ENCODE data around the gene TTLL11.

Gene TTLL11

DNA sequence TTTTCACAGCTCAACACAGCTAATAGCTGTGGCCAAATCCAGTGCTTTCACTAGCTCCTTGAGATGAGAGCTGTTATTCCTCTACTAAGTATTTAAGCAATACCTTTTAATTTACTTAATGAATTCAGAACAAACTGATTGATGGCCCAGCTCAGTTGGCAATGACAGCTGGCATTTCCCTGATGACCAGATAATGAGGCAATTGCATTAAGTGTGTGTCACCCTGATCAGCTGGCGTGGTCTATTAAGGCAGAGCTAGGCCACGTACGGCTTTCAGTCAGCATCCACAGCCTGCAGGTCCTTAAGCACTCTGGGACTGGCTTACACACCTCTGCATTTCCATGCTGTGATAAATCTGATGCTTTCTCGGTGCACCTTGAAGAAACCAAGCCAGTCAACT lies 34.4 kb downstream of the TTLL11 start:
- H3K4me3 ChIP-seq (ENCODE audit: low read length), result no peak overlapping the region
- DNase-seq (ENCODE audit: low read depth, low spot score), result no peak

DNA sequence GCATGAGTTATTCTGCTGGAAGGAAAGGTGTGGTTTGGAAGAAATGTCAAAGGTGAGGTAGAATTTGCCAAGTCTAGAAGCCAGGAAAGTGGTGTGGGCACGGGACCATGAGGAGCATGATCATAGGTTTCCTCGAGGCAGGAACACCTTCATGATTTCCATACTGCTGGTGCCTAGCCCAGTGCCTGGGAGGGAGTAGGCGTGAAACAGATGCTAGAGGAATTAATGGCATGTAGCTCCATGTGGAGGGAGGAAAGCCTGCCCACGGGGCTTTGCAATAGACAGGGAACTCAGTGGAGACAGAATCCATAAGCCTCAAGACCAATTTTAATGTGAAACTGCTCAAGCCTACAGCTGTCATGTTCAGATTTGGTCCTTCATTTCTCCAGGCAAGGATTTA lies 35.1 kb downstream of the TTLL11 start:
- no peak for DNase-seq (ENCODE audit: low read depth, low spot score)
- no peak overlapping the region for H3K4me3 ChIP-seq (ENCODE audit: low read length)

DNA sequence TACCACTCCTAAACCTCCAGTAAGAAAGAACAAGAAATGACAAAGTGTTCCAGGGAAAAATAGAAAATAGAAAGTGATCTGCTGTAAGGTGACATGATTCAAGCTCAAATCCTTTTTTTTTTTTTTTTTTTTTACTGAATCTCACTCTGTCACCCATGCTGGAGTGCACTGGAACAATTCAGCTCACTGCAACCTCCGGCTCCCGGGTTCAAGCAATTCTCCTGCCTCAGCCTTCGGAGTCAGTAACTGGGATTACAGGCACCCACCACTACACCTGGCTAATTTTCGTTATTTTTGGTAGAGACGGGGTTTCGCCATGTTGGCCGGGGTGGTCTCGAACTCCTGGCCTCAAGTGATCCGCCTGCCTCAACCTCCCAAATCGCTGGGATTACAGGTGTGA lies 35.9 kb downstream of the TTLL11 start:
- no peak for DNase-seq (ENCODE audit: low read depth, low spot score)
- H3K4me3 ChIP-seq (ENCODE audit: low read length), result no peak overlapping the region

DNA sequence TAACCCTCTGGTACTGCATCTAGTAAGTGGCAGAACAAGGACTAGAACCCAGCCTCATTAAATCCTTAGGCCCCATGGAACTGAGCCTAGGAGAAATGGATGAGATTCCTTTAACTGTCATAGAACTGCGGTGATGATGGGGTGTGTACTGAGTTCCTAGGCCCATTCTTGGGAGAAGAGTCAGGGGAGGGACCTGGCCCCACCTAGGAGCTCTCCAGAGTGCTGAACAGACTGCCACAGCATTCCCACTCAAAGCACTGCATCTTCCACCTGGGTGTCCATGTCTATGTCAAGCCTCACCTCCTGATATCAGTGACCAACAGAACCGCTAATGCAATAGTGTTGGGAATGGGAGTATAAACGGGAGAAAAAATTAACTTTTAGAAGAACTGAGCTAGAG lies 36.6 kb downstream of the TTLL11 start:
- H3K4me3 ChIP-seq (ENCODE audit: low read length), result no peak overlapping the region
- no peak for DNase-seq (ENCODE audit: low read depth, low spot score)

DNA sequence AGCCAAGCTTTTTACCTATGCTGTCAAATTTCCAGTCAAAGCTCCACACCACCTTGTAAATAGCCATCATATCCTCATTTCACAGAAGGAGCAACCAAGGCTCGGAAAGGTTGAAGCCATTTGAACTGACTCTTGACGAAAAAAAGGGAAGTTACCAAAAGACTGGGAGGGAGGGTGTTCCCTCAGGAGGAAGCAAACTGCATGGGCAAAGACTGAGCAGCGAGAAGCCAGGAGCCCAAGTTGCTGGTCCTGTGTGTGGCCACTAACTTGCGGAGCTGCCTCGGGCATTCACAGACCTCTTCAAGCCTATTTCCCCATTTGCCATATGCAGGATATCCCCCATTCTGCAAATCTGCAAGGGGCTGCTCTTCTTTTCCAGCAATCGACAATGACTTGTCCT lies 37.4 kb downstream of the TTLL11 start:
- no peak for DNase-seq (ENCODE audit: low read depth, low spot score)
- H3K4me3 ChIP-seq (ENCODE audit: low read length), result no peak overlapping the region

DNA sequence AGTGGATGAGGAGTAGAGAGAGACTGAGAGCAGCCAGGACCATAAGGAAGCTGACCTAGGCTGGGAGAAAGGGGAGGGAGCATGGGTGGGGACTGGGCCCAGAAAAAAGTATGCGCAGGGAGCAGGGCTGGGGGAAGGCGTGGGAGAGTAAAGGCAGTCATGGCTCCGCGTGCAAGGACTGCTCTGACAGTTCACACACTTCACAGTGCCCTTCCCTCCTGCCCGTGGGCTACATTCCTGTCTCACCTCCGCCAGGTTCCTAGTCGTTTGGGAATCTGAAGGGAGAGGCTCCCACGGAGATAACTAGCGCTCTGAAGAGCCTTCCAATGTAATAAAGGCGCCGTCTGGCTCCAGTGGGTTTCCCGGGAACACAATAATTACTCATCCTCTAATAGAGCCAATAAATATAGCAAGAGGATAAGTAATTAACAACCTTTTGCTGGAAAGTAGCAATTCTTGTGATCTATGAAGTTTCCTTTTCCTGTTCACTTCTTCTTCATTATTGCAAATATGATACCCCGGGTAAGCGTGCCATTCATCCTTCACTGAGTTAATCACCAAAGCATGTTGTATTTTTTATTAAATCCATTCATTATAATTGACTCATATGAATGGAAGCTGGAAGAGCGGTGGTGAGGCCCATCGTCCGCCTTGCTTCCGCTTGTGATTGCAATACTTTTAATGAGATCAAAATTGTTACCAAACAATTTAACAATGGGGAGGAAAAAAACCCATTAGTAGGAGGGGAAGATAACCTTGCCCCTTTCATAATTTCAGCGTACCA lies 39.3 kb downstream of the TTLL11 start:
- no peak overlapping the region for H3K4me3 ChIP-seq (ENCODE audit: low read length)
- no peak for DNase-seq (ENCODE audit: low read depth, low spot score)

GRCh38 chr9:122053064-122053463 lies 40.0 kb downstream of the TTLL11 start:
- DNase-seq (ENCODE audit: low read depth, low spot score), result no peak
- no peak overlapping the region for H3K4me3 ChIP-seq (ENCODE audit: low read length)

GRCh38 chr9:122051351-122052321 lies 41.5 kb downstream of the TTLL11 start:
- DNase-seq (ENCODE audit: low read depth, low spot score), result peak; percentile 47

DNA sequence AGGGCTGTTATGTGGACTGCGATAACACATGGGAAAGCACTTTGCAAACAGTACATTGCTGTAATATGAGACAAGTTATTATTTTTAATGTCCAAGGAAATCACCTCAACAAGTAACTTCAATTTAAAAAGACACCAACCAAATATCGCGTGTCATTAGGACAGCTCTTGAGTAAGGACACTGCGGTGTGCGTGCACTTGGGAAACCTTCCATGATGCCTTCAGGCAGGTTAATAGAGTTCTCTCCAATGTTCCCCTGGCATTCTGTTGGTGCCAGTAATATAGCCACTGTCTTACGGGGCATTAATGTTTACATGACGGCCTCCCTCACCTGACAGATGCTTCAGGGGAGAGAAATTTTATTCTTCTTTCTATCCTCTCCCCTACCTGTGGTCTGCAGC lies 42.9 kb downstream of the TTLL11 start:
- DNase-seq (ENCODE audit: low read depth, low spot score), result no peak
- H3K4me3 ChIP-seq (ENCODE audit: low read length), result no peak overlapping the region

More at GRCh38 chr9:122051351-122052321, 41.5 kb downstream of the TTLL11 start:
- no peak overlapping the region for H3K4me3 ChIP-seq (ENCODE audit: low read length)

- H3K4me3 ChIP-seq (ENCODE audit: low read length), result no peak overlapping the region
- no peak for DNase-seq (ENCODE audit: low read depth, low spot score)
Observed at GRCh38 chr9:122042056-122042455, 51.1 kb downstream of the TTLL11 start.

GRCh38 chr9:122040561-122041242 lies 52.4 kb downstream of the TTLL11 start:
- DNase-seq (ENCODE audit: low read depth, low spot score), result no peak
- H3K4me3 ChIP-seq (ENCODE audit: low read length), result no peak overlapping the region

DNA sequence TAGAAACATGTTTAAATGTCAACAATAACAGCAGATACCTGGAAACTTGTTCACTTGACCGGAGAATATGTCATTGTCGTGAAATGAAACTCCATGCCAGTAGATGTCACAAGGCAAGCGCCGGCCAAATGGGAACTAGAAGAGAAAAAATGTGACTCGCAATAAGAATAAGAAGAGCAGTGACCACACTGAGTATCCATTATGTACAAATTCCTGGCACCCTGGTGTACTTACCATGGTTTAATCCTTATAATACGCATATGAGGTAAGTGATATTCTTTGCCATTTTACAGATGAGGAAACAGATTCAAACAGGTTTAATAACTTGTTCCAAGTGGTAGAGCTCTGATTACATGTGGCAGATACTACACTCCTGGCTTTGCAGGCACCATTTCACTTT lies 53.9 kb downstream of the TTLL11 start:
- no peak overlapping the region for H3K4me3 ChIP-seq (ENCODE audit: low read length)
- no peak for DNase-seq (ENCODE audit: low read depth, low spot score)

DNA sequence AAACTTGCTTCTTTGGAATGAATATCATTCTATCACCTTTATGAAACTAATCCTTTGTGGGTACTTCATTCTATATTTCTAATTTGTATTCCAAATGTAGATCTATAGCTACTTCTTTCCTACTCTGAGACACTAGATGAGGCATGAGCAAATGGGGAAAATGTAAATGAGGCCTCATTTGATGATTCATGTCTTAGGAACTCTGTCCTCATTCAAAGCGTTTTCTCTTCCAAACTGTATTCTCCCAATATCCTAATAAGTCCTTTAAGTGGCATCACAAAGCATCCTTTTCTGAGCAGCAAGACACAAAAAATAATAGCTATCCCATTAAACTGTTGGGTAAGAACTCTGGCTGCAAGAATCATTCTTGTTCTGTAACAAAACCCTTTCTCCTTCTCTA lies 56.1 kb downstream of the TTLL11 start:
- no peak for DNase-seq (ENCODE audit: low read depth, low spot score)
- no peak overlapping the region for H3K4me3 ChIP-seq (ENCODE audit: low read length)

DNA sequence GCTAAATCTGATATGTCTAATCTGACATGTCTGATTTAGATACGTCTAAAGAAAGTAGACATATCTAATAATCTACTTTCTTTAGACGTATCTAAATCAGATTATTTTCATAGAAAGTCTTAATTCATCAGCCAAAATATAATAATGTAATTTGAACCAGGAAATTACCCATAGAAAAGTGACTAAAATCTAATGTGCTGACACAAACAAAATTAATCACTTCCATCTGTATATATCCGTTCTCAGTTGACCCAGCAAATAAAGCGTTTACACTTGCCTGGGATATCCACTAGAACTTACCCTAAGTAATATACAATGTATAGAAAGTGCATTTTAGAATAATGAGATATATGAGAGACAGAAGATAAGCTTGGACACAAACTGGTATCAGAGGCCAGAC lies 56.7 kb downstream of the TTLL11 start:
- no peak for DNase-seq (ENCODE audit: low read depth, low spot score)
- H3K4me3 ChIP-seq (ENCODE audit: low read length), result no peak overlapping the region

GRCh38 chr9:122033775-122034373 lies 59.2 kb downstream of the TTLL11 start:
- no peak overlapping the region for H3K4me3 ChIP-seq (ENCODE audit: low read length)
- no peak for DNase-seq (ENCODE audit: low read depth, low spot score)

- no peak overlapping the region for H3K4me3 ChIP-seq (ENCODE audit: low read length)
- no peak for DNase-seq (ENCODE audit: low read depth, low spot score)
Observed at GRCh38 chr9:122032346-122032745, 60.8 kb downstream of the TTLL11 start.

DNA sequence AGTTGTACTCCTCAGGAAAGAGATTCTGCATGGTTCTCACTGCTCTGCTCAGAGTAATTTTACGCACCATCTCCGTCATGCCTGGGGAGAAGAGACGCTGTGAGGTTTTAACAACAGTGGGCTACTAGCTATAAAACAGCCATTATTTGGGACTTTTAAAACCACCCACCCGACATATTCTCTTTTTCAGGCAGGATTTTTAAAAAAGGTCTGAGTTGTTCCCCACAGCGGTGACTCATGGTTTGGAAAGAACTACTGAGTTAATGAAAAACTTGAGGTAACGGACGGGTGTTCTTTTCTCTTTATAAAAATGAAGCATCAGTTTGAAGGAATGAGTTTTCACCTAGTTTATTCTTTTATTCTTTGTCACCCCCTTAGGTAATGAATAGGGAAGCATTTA lies 61.3 kb downstream of the TTLL11 start:
- H3K4me3 ChIP-seq (ENCODE audit: low read length), result no peak overlapping the region
- no peak for DNase-seq (ENCODE audit: low read depth, low spot score)

GRCh38 chr9:122031157-122031556 lies 62.0 kb downstream of the TTLL11 start:
- DNase-seq (ENCODE audit: low read depth, low spot score), result no peak
- no peak overlapping the region for H3K4me3 ChIP-seq (ENCODE audit: low read length)

DNA sequence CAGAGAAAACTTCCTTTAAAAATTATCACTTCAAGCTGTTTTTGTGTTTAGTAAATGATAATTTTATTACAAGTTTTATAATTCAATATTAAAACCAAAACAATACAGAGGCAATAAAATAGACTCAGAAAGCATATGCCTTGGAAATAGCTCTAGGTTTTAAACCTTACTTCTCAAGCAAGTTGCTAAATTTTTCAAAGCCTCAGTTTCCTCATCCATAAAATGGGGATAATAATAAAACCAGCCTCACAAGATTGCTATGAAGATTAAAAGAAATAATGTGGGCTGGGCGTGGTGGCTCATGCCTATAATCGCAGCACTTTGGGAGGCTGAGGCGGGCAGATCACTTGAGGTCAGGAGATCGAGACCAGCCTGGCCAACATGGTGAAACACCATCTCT lies 62.8 kb downstream of the TTLL11 start:
- DNase-seq (ENCODE audit: low read depth, low spot score), result no peak
- H3K4me3 ChIP-seq (ENCODE audit: low read length), result no peak overlapping the region

Measured in Jurkat, Clone E6-1 (cell line).